ENCODE data around the gene HEXD.

The HEXD gene

DNA sequence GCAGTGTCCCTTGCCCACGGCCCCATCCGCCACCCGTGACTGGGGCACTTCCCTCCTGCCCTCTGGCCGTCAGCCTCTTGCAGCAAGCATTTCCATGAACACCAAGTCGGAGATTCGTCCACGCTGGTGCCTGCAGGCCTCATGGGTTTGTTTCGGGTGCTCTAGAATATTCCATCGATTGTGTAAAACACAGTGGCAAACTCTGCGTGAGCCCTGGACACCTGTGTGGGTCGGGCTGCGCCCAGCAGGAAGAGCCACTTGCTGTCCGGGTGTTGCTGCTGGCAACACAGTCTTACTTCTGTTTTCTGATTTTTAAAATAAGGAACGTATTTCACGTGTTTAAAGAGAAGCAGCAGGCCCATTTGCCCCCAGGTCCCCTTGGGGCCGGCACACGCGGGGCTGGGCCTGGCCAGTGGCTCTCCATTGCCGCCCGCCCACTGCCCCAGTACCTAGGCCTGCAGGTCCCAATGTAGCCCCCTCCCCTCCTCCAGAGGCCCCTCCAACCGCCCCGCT is 22.4 kb downstream of the HEXD start:
- TF ChIP-seq FOXP2 (optimal IDR thresholded peaks at IDR 0.05; ENCODE audit: borderline replicate concordance, extremely low read depth, extremely low read length, insufficient read depth) = no peak
- no peak for TF ChIP-seq TAF1 (IDR thresholded peaks at IDR 0.05; ENCODE audit: borderline replicate concordance, insufficient read depth, low read length)
- TF ChIP-seq, protein P1, sequence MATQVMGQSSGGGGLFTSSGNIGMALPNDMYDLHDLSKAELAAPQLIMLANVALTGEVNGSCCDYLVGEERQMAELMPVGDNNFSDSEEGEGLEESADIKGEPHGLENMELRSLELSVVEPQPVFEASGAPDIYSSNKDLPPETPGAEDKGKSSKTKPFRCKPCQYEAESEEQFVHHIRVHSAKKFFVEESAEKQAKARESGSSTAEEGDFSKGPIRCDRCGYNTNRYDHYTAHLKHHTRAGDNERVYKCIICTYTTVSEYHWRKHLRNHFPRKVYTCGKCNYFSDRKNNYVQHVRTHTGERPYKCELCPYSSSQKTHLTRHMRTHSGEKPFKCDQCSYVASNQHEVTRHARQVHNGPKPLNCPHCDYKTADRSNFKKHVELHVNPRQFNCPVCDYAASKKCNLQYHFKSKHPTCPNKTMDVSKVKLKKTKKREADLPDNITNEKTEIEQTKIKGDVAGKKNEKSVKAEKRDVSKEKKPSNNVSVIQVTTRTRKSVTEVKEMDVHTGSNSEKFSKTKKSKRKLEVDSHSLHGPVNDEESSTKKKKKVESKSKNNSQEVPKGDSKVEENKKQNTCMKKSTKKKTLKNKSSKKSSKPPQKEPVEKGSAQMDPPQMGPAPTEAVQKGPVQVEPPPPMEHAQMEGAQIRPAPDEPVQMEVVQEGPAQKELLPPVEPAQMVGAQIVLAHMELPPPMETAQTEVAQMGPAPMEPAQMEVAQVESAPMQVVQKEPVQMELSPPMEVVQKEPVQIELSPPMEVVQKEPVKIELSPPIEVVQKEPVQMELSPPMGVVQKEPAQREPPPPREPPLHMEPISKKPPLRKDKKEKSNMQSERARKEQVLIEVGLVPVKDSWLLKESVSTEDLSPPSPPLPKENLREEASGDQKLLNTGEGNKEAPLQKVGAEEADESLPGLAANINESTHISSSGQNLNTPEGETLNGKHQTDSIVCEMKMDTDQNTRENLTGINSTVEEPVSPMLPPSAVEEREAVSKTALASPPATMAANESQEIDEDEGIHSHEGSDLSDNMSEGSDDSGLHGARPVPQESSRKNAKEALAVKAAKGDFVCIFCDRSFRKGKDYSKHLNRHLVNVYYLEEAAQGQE (IDR thresholded peaks at IDR 0.05; ENCODE audit: insufficient read depth in 1 of 2, low read depth in 2 of 2, low read length in 2 of 2) = no peak
- no peak for TF ChIP-seq SIN3A (IDR thresholded peaks at IDR 0.05; ENCODE audit: borderline replicate concordance, insufficient read depth, low read length)
- TF ChIP-seq POLR2AphosphoS5 (IDR thresholded peaks at IDR 0.05; ENCODE audit: low read depth, low read length) = no peak

DNA sequence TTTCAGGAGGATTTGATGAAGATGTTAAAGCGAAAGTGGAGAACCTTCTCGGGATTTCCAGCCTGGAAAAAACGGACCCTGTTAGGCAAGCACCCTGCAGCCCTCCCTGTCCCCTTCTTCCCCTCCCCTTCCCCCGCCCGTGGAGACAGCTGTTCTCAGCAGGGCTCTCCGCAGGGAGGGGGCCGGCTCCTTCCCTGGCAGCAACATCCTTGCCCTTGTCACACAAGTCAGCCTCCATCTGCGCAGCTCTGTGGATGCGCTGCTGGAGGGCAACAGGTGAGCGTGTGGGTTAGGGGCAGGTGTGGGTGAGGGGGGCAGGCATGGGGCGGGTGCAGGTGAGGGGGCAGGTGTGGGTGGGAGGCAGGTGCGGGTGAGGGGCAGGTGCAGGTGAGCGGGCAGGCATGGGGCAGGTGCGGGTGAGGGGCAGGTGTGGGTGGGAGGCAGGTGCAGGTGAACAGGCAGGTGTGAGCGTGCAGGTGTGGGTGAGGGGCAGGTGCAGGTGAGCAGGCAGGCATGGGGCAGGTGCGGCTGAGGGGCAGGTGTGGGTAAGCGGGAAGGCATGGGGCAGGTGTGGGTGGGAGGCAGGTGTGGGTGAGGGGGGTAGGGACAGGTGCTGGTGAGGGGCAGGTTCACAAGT is 23.0 kb downstream of the HEXD start:
- no peak for TF ChIP-seq FOXP2 (optimal IDR thresholded peaks at IDR 0.05; ENCODE audit: borderline replicate concordance, extremely low read depth, extremely low read length, insufficient read depth)
- TF ChIP-seq, protein P1 (IDR thresholded peaks at IDR 0.05; ENCODE audit: insufficient read depth in 1 of 2, low read depth in 2 of 2, low read length in 2 of 2) = no peak
- TF ChIP-seq TAF1 (IDR thresholded peaks at IDR 0.05; ENCODE audit: borderline replicate concordance, insufficient read depth, low read length) = no peak

DNA sequence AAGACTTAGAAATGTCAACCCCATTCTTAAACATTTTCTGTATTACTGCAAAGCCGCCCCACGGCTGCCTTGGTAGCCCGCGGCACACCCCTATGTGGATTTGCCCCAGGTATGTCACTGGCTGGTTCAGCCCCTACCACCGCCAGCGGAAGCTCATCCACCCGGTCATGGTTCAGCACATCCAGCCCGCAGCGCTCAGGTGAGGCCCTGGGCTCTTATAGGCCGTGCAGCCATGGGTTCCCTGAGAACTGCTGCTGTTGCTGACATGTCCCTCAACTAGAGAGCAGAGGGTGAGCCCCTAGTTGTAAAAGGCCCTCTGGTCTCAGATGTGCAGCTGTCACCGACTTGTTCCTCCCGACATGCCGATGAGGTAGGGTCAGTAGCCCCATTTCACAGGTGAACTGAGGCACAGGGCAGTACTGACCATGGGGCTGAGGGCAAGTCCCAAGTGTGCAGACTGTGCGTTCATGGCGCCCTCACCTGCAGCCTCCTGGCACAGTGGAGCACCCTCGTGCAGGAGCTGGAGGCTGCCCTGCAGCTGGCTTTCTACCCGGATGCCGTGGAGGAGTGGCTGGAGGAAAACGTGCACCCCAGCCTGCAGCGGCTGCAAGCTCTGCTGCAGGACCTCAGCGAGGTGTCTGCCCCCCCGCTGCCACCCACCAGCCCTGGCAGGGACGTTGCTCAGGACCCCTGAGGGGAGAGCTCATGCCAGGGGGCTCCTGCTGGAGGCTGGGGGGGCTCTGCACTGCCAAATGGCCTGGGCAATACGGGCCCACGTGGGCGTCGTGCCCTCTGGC is 23.7 kb downstream of the HEXD start:
- TF ChIP-seq, protein P1 (IDR thresholded peaks at IDR 0.05; ENCODE audit: insufficient read depth in 1 of 2, low read depth in 2 of 2, low read length in 2 of 2) = no peak
- TF ChIP-seq POLR2AphosphoS5 (IDR thresholded peaks at IDR 0.05; ENCODE audit: low read depth, low read length) = no peak
- no peak for TF ChIP-seq FOXP2 (optimal IDR thresholded peaks at IDR 0.05; ENCODE audit: borderline replicate concordance, extremely low read depth, extremely low read length, insufficient read depth)
- no peak for TF ChIP-seq SIN3A (IDR thresholded peaks at IDR 0.05; ENCODE audit: borderline replicate concordance, insufficient read depth, low read length)
- no peak for TF ChIP-seq TAF1 (IDR thresholded peaks at IDR 0.05; ENCODE audit: borderline replicate concordance, insufficient read depth, low read length)

DNA sequence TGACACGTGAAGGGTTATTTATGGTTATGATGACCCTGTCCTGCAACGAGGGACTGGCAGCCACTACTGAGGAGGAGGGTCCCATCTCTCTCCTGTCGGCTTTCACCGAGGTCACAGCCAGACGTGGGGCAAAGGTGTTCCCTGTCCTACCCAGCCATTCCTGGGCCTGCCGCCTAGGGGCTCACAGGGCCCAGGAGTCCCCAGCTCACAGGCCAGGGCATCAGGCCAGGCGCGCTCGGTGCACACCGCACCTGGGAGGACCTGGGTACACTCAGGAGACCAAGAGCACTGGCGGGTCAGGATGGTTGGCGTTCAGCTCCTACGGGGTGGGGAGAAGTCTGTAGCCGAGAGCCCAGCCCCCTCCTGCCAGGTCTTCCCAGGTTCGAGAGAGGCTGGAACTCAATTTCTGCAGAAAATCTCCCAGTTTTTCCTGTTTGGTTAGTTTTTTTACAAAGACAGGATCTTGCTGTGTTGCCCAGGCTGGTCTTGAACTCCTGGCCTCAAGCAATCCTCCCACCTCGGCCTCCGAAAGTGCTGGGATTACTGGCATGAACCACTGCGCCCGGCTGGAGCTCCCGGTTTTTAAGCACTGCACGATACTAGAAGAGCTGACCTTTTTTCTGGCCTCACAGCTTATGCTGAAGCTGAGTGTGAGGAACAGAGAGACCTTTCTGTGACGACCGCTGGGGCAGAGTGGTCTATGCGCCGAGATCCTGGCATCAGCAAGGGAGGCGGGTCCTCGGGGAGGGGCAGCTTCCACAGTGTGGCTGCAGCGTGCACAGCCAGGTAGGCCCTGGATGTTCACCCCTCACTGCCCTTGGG is 24.7 kb downstream of the HEXD start:
- no peak for TF ChIP-seq POLR2AphosphoS5 (IDR thresholded peaks at IDR 0.05; ENCODE audit: low read depth, low read length)
- TF ChIP-seq, protein P1 (IDR thresholded peaks at IDR 0.05; ENCODE audit: insufficient read depth in 1 of 2, low read depth in 2 of 2, low read length in 2 of 2) = no peak
- no peak for TF ChIP-seq FOXP2 (optimal IDR thresholded peaks at IDR 0.05; ENCODE audit: borderline replicate concordance, extremely low read depth, extremely low read length, insufficient read depth)
- TF ChIP-seq TAF1 (IDR thresholded peaks at IDR 0.05; ENCODE audit: borderline replicate concordance, insufficient read depth, low read length) = no peak
- no peak for TF ChIP-seq SIN3A (IDR thresholded peaks at IDR 0.05; ENCODE audit: borderline replicate concordance, insufficient read depth, low read length)
